Neural crest cell (in vitro differentiated cells): ENCODE data around the gene GALNT14. TPM values are rescaled to one million over a fixed set of nuclear protein-coding genes. Genes with fewer than 3 reads are reported as not detected.

Experiments
- DNase-seq: peaks from one replicate; pipeline ENCODE4 v3.0.0; 2021; ENCODE audit warnings: low read depth, mixed read lengths, low spot score
- H3K27ac Mint-ChIP-seq: one replicate; pipeline ENCODE4 v1.8.0; 2021; ENCODE audit warnings: mild to moderate bottlenecking, mixed read lengths; ENCODE audit not compliant: unreplicated experiment
- H3K27me3 Mint-ChIP-seq: 2 replicates; pipeline ENCODE4 v1.8.0; 2021; ENCODE audit warnings: low read depth, mild to moderate bottlenecking, mixed read lengths
- H3K36me3 Mint-ChIP-seq: 2 replicates; pipeline ENCODE4 v1.8.0; 2021; ENCODE audit warnings: low read depth, mild to moderate bottlenecking, mixed read lengths
- H3K4me1 Mint-ChIP-seq: 2 replicates; pipeline ENCODE4 v1.8.0; 2021; ENCODE audit warnings: mixed read lengths
- H3K4me3 Mint-ChIP-seq: one replicate; pipeline ENCODE4 v1.8.0; 2021; ENCODE audit warnings: mild to moderate bottlenecking, mixed read lengths
- H3K9me3 Mint-ChIP-seq: 2 replicates; pipeline ENCODE4 v1.8.0; 2021; ENCODE audit warnings: mixed read lengths
- CTCF ChIP-seq: fragments of 200-600 bp; sonication (generic); conservative IDR thresholded peaks from 2 replicates; pipeline ENCODE4 v1.5.0; 2021; ENCODE audit warnings: antibody characterized with exemption, mild to moderate bottlenecking
- total RNA-seq: library from RNA; stranded (reverse); gene quantifications from 2 replicates; pipeline ENCODE4 v1.2.1, GENCODE V29; 2021

The GALNT14 gene
- total RNA-seq, 1 donor from 2014 or later = 1.5 TPM

- H3K9me3 Mint-ChIP-seq = no peaks in the 10 kb centered on the region
- no peak overlapping the region for H3K27ac Mint-ChIP-seq
- H3K27me3 Mint-ChIP-seq = peaks cover under 1% of the 10 kb centered on the region
- no peak overlapping the region for H3K4me3 Mint-ChIP-seq
- TF ChIP-seq CTCF = no peak
- no peak for DNase-seq
- no peaks in the 10 kb centered on the region for H3K36me3 Mint-ChIP-seq
- no peaks in the 10 kb centered on the region for H3K4me1 Mint-ChIP-seq
Measured at GRCh38 chr2:30948857-30949256, 189.4 kb downstream of the GALNT14 start.

DNA sequence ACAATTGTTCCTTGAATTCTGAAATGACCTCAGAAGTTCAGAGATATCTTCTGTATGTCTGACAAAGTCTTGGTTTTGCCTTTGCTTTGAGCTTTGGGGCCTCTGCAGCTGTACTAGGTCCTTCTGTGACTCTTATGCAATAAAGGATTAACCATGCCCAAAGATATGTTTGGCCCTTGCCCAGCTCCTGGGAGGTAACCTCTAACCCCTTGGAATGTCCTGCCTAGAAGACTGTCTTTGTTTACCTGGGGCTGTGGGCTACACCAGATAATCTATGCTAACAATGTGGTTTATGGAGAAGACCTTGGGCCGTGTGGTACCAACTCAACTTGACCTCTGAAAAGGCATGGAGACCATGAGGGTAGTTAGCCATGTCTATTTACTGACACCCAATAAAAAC, 190.1 kb downstream of the GALNT14 start:
- Mint-ChIP-seq H3K4me3 (no peak overlapping the region), H3K27me3 (no peaks in the 10 kb centered on the region)

GRCh38 chr2:30947686-30948085, 190.6 kb downstream of the GALNT14 start:
- H3K9me3 Mint-ChIP-seq = no peaks in the 10 kb centered on the region
- H3K27ac Mint-ChIP-seq = no peak overlapping the region
- DNase-seq = no peak
- no peak overlapping the region for H3K4me3 Mint-ChIP-seq
- H3K36me3 Mint-ChIP-seq = no peaks in the 10 kb centered on the region
- no peaks in the 10 kb centered on the region for H3K27me3 Mint-ChIP-seq
- no peak for TF ChIP-seq CTCF
- H3K4me1 Mint-ChIP-seq = no peaks in the 10 kb centered on the region

More for the DNA sequence above, 190.1 kb downstream of the GALNT14 start:
- Mint-ChIP-seq H3K4me1 (no peaks in the 10 kb centered on the region), H3K36me3 (no peaks in the 10 kb centered on the region), H3K9me3 (no peaks in the 10 kb centered on the region), H3K27ac (no peak overlapping the region)
- no peak for TF ChIP-seq CTCF
- no peak for DNase-seq

GRCh38 chr2:30942419-30942818, 195.8 kb downstream of the GALNT14 start:
- TF ChIP-seq CTCF = no peak
- Mint-ChIP-seq H3K4me1 (no peaks in the 10 kb centered on the region), H3K36me3 (no peaks in the 10 kb centered on the region), H3K27ac (no peak overlapping the region), H3K9me3 (no peaks in the 10 kb centered on the region), H3K27me3 (peaks cover 8% of the 10 kb centered on the region), H3K4me3 (no peak overlapping the region)
- DNase-seq = no peak

GRCh38 chr2:30940839-30941238, 197.4 kb downstream of the GALNT14 start:
- H3K36me3 Mint-ChIP-seq = no peaks in the 10 kb centered on the region

More at GRCh38 chr2:30940839-30941238, 197.4 kb downstream of the GALNT14 start:
- no peaks in the 10 kb centered on the region for H3K9me3 Mint-ChIP-seq
- no peak overlapping the region for H3K4me3 Mint-ChIP-seq
- peaks cover 8% of the 10 kb centered on the region for H3K27me3 Mint-ChIP-seq
- no peak for TF ChIP-seq CTCF
- no peak overlapping the region for H3K27ac Mint-ChIP-seq
- H3K4me1 Mint-ChIP-seq = no peaks in the 10 kb centered on the region
- no peak for DNase-seq
